ENCODE results near the gene NTNG1.

The NTNG1 gene

GRCh38 chr1:107255469-107255868, 114.6 kb downstream of the NTNG1 start:
- H3K27ac ChIP-seq, result no peak overlapping the region
- ChIA-PET CTCF (no interaction called here), POLR2A (ENCODE audit: low non-redundant PET) (no interaction called here)
- TF ChIP-seq CTCF (conservative IDR thresholded peaks at IDR 0.05; ENCODE audit: low read depth), result no peak
- no peak for DNase-seq (ENCODE audit: low spot score)

- no peak for TF ChIP-seq CTCF (conservative IDR thresholded peaks at IDR 0.05; ENCODE audit: low read depth)
- H3K27ac ChIP-seq, result no peak overlapping the region
- ChIA-PET CTCF (interaction anchor here (0.7 kb wide), 1 partner anchor 539 kb away, joined by 3 read pairs; no protein-coding TSS in a partner anchor), POLR2A (ENCODE audit: low non-redundant PET) (no interaction called here)
- DNase-seq (ENCODE audit: low spot score), result peak; percentile 18
Measured at GRCh38 chr1:107262467-107263286, 121.8 kb downstream of the NTNG1 start.

- no peak for DNase-seq (ENCODE audit: low spot score)
- no peak for TF ChIP-seq CTCF (conservative IDR thresholded peaks at IDR 0.05; ENCODE audit: low read depth)
- no peak overlapping the region for H3K27ac ChIP-seq
- ChIA-PET CTCF (interaction anchor here (0.7 kb wide), 1 partner anchor 540 kb away, joined by 3 read pairs; no protein-coding TSS in a partner anchor), POLR2A (ENCODE audit: low non-redundant PET) (no interaction called here)
Measured at GRCh38 chr1:107263291-107263915, 122.6 kb downstream of the NTNG1 start.

GRCh38 chr1:107264007-107264406, 123.2 kb downstream of the NTNG1 start:
- CTCF ChIA-PET, result interaction anchor here (1.0 kb wide), 1 partner anchor 13 kb away, joined by 5 read pairs; no protein-coding TSS in a partner anchor
- POLR2A ChIA-PET (ENCODE audit: low non-redundant PET), result no interaction called here
- TF ChIP-seq CTCF (conservative IDR thresholded peaks at IDR 0.05; ENCODE audit: low read depth), result no peak
- H3K27ac ChIP-seq, result no peak overlapping the region
- no peak for DNase-seq (ENCODE audit: low spot score)

GRCh38 chr1:107264561-107264960, 123.7 kb downstream of the NTNG1 start:
- no peak overlapping the region for H3K27ac ChIP-seq
- no peak for DNase-seq (ENCODE audit: low spot score)
- ChIA-PET CTCF (interaction anchor here (1.0 kb wide), 1 partner anchor 12 kb away, joined by 5 read pairs; no protein-coding TSS in a partner anchor), POLR2A (ENCODE audit: low non-redundant PET) (no interaction called here)
- TF ChIP-seq CTCF (conservative IDR thresholded peaks at IDR 0.05; ENCODE audit: low read depth), result no peak

GRCh38 chr1:107267489-107267888, 126.7 kb downstream of the NTNG1 start:
- no peak for TF ChIP-seq CTCF (conservative IDR thresholded peaks at IDR 0.05; ENCODE audit: low read depth)
- ChIA-PET POLR2A (ENCODE audit: low non-redundant PET) (no interaction called here), CTCF (interaction anchor here (1.1 kb wide), 1 partner anchor 50 kb away, joined by 3 read pairs; no protein-coding TSS in a partner anchor)
- DNase-seq (ENCODE audit: low spot score), result no peak
- no peak overlapping the region for H3K27ac ChIP-seq
